GM23248 (cell line): Measurements from ENCODE around the gene ZC3H15. TPM values are rescaled to one million over a fixed set of nuclear protein-coding genes. Genes with fewer than 3 reads are reported as not detected.
"Not testable (repeated sequence)": the region's sequence is repeated elsewhere in the genome, so short reads cannot be mapped to it uniquely, and the experiment has no call there.

ENCODE experiments used
- DNase-seq: peaks from one replicate; pipeline ENCODE4 v3.0.0-alpha.2; 2015
- H2AFZ ChIP-seq: fragments of 200-600 bp; sonication (generic); 2 replicates; pipeline ENCODE4 v1.6.1; 2016; ENCODE audit warnings: antibody characterized with exemption
- H3F3A ChIP-seq: fragments of 200-600 bp; sonication (generic); 2 replicates; pipeline ENCODE4 v1.6.1; 2016; ENCODE audit warnings: mild to moderate bottlenecking, antibody characterized with exemption, mixed run types; ENCODE audit not compliant: insufficient read depth
- H3K27ac ChIP-seq: fragments of 200-600 bp; sonication (generic); 2 replicates; pipeline ENCODE4 v1.5.1; 2016; ENCODE audit warnings: mild to moderate bottlenecking
- H3K27me3 ChIP-seq: fragments of 200-600 bp; sonication (generic); replicated peaks from 2 replicates; pipeline ENCODE4 v1.6.1; 2016; ENCODE audit warnings: mild to moderate bottlenecking; ENCODE audit not compliant: insufficient read depth
- H3K36me3 ChIP-seq: fragments of 200-600 bp; sonication (generic); 2 replicates; pipeline ENCODE4 v1.6.1; 2016; ENCODE audit warnings: low read depth, mild to moderate bottlenecking
- H3K4me1 ChIP-seq: fragments of 200-600 bp; sonication (generic); 2 replicates; pipeline ENCODE4 v1.6.1; 2016; ENCODE audit warnings: mild to moderate bottlenecking; ENCODE audit not compliant: insufficient read depth
- H3K4me2 ChIP-seq: fragments of 200-600 bp; sonication (generic); one replicate; pipeline ENCODE4 v1.6.1; 2016; ENCODE audit warnings: mild to moderate bottlenecking; ENCODE audit not compliant: unreplicated experiment
- H3K4me3 ChIP-seq: fragments of 200-600 bp; sonication (generic); 2 replicates; pipeline ENCODE4 v1.5.1; 2016; ENCODE audit warnings: mild to moderate bottlenecking
- H3K79me2 ChIP-seq: fragments of 200-600 bp; sonication (generic); 2 replicates; pipeline ENCODE4 v1.6.1; 2016; ENCODE audit warnings: mild to moderate bottlenecking; ENCODE audit not compliant: insufficient read depth
- H3K9ac ChIP-seq: fragments of 200-600 bp; sonication (generic); 2 replicates; pipeline ENCODE4 v1.6.1; 2016; ENCODE audit warnings: mild to moderate bottlenecking
- H3K9me2 ChIP-seq: fragments of 200-600 bp; sonication (generic); 2 replicates; pipeline ENCODE4 v1.6.1; 2016; ENCODE audit warnings: mixed run types, mild to moderate bottlenecking, moderate library complexity; ENCODE audit not compliant: insufficient read depth
- H3K9me3 ChIP-seq: fragments of 200-600 bp; sonication (generic); one replicate; pipeline ENCODE4 v1.6.1; 2017; ENCODE audit warnings: low read depth
- H4K20me1 ChIP-seq: fragments of 200-600 bp; sonication (generic); 2 replicates; pipeline ENCODE4 v1.6.0; 2016; ENCODE audit not compliant: insufficient read depth
- EZH2 ChIP-seq: fragments of 200-600 bp; sonication (generic); IDR thresholded peaks from 2 replicates; pipeline ENCODE4 v1.6.1; 2018; ENCODE audit warnings: antibody characterized with exemption, mild to moderate bottlenecking; ENCODE audit not compliant: insufficient read depth, poor library complexity, severe bottlenecking
- EZH2phosphoT487 ChIP-seq: fragments of 200-600 bp; sonication (generic); IDR thresholded peaks from 2 replicates; pipeline ENCODE4 v1.6.1; 2018; ENCODE audit warnings: antibody characterized with exemption, moderate library complexity, mild to moderate bottlenecking, low read depth; ENCODE audit not compliant: insufficient read depth
- WGBS, 2 experiments: methylation state at CpG; one replicate each; pipeline ENCODE4 v1.1.6; 2015 to 2017; ENCODE audit warnings: low lambda C conversion rate in 2 of 2, low coverage in 1 of 2; ENCODE audit errors: missing lambda C conversion rate in 2 of 2; 5-methylcytosine and 5-hydroxymethylcytosine counted together
- in situ Hi-C: fragments of 300-500 bp; cut with MboI; formaldehyde crosslinking; loops from 2 replicates; pipeline ENCODE4 v1.15.0; 2020
- polyA plus RNA-seq: library from polyadenylated mRNA; unstranded; fragments of >200 nt; fragmentation: Nextera tagmentation; extraction: Ambion mirVana; gene quantifications from 2 replicates; pipeline ENCODE4 v1.2.1, GENCODE V29; 2016
- total RNA-seq: library from RNA; depleted of rRNA; stranded (reverse); fragments of >200 nt; shearing (Covaris generic); gene quantifications from 2 replicates; pipeline ENCODE4 v1.2.3, GENCODE V29; 2014

Gene ZC3H15
- total and polyA plus RNA-seq, 2 experiments from 2014 or later: 43.8 to 88.7 TPM

GRCh38 chr2:186516396-186516795, 30.3 kb downstream of the ZC3H15 start:
- no peaks in the 10 kb centered on the region for H3K9me3 ChIP-seq
- peaks cover 29% of the 10 kb centered on the region for H3K4me1 ChIP-seq
- H3K27me3 ChIP-seq: no peaks in the 10 kb centered on the region
- H3K4me3 ChIP-seq: no peak overlapping the region
- H3K9me2 ChIP-seq: no peaks in the 10 kb centered on the region
- no peak overlapping the region for H3K4me2 ChIP-seq
- H3K9ac ChIP-seq: no peak overlapping the region
- TF ChIP-seq EZH2phosphoT487: no peak
- TF ChIP-seq EZH2: no peak
- H3F3A ChIP-seq: peaks cover 13% of the 10 kb centered on the region
- no peaks in the 10 kb centered on the region; the same call in 1 of the 2 replicates for H4K20me1 ChIP-seq
- no peak for DNase-seq
- H3K27ac ChIP-seq: no peak overlapping the region
- peaks cover 35% of the 10 kb centered on the region for H3K36me3 ChIP-seq
- WGBS, 2 experiments: 100% methylated on average over 1 of the region's 1 CpG
- peaks cover 24% of the 10 kb centered on the region for H3K79me2 ChIP-seq
- no peak overlapping the region for H2AFZ ChIP-seq
- in situ Hi-C loops: loop anchor here (25.0 kb wide), 1 partner anchor 321 kb away; the partner anchor contains the start of gene ZSWIM2

- DNase-seq: no peak
- Histone ChIP-seq H2AFZ (no peak overlapping the region), H3K4me3 (no peak overlapping the region), H3K9me3 (no peaks in the 10 kb centered on the region), H3K4me1 (peaks cover 29% of the 10 kb centered on the region), H3K9me2 (no peaks in the 10 kb centered on the region), H3K9ac (no peak overlapping the region), H3K27ac (no peak overlapping the region), H3K4me2 (no peak overlapping the region), H3K36me3 (peaks cover 29% of the 10 kb centered on the region), H4K20me1 (no peaks in the 10 kb centered on the region; the same call in 1 of the 2 replicates), H3K79me2 (peaks cover 19% of the 10 kb centered on the region), H3K27me3 (no peaks in the 10 kb centered on the region), H3F3A (peaks cover 13% of the 10 kb centered on the region)
- in situ Hi-C loops: loop anchor here (25.0 kb wide), 1 partner anchor 320 kb away; the partner anchor contains the start of gene ZSWIM2
- TF ChIP-seq EZH2phosphoT487 (no peak), EZH2 (no peak)
Observed at GRCh38 chr2:186517090-186517489, 31.0 kb downstream of the ZC3H15 start.

GRCh38 chr2:186518291-186518690, 32.2 kb downstream of the ZC3H15 start:
- Histone ChIP-seq H3K36me3 (peaks cover 18% of the 10 kb centered on the region; the same call in 1 of the 2 replicates), H3K4me1 (peaks cover 30% of the 10 kb centered on the region), H4K20me1 (no peaks in the 10 kb centered on the region; the same call in 1 of the 2 replicates), H2AFZ (no peak overlapping the region), H3F3A (peaks cover 15% of the 10 kb centered on the region), H3K27me3 (no peaks in the 10 kb centered on the region), H3K79me2 (peaks cover 9% of the 10 kb centered on the region; the same call in 1 of the 2 replicates), H3K9me2 (no peaks in the 10 kb centered on the region), H3K4me2 (peak overlapping the region; percentile 30), H3K9ac (no peak overlapping the region; the same call in 1 of the 2 replicates), H3K4me3 (no peak overlapping the region), H3K27ac (peak overlapping the region; percentile 51), H3K9me3 (no peaks in the 10 kb centered on the region)
- DNase-seq: no peak
- TF ChIP-seq EZH2phosphoT487 (no peak), EZH2 (no peak)
- in situ Hi-C loops: loop anchor here (25.0 kb wide), 1 partner anchor 319 kb away; the partner anchor contains the start of gene ZSWIM2
- WGBS, 2 experiments: 92 to 96% methylated on average over 4 of the region's 4 CpGs

GRCh38 chr2:186518945-186519344, 32.9 kb downstream of the ZC3H15 start:
- Histone ChIP-seq H3K79me2 (peaks cover 5% of the 10 kb centered on the region; the same call in 1 of the 2 replicates), H3K27me3 (no peaks in the 10 kb centered on the region), H4K20me1 (no peaks in the 10 kb centered on the region; the same call in 1 of the 2 replicates), H3K27ac (peak overlapping the region; percentile 51), H3K9ac (peak overlapping the region; percentile 25; the same call in 1 of the 2 replicates), H3K9me3 (no peaks in the 10 kb centered on the region), H3K4me3 (no peak overlapping the region), H3K4me2 (peak overlapping the region; percentile 30), H2AFZ (no peak overlapping the region), H3K36me3 (peaks cover 14% of the 10 kb centered on the region; the same call in 1 of the 2 replicates), H3K9me2 (no peaks in the 10 kb centered on the region), H3K4me1 (peaks cover 37% of the 10 kb centered on the region), H3F3A (peaks cover 21% of the 10 kb centered on the region)
- peak; percentile 83 for DNase-seq
- WGBS, 2 experiments: 43 to 45% methylated on average over 3 of the region's 3 CpGs
- TF ChIP-seq EZH2phosphoT487: no peak
- no peak for TF ChIP-seq EZH2
- in situ Hi-C loops: loop anchor here (25.0 kb wide), 1 partner anchor 318 kb away; the partner anchor contains the start of gene ZSWIM2

GRCh38 chr2:186521570-186522153, 35.6 kb downstream of the ZC3H15 start:
- WGBS, 2 experiments: 90 to 96% methylated on average over 9 of the region's 9 CpGs
- in situ Hi-C loops: loop anchor here (25.0 kb wide), 1 partner anchor 316 kb away; the partner anchor contains the start of gene ZSWIM2
- not testable (repeated sequence) for H3K79me2 ChIP-seq

More at GRCh38 chr2:186521570-186522153, 35.6 kb downstream of the ZC3H15 start:
- not testable (repeated sequence) for H3K9me3 ChIP-seq, H3K4me2 ChIP-seq, H3K9me2 ChIP-seq, H3K27ac ChIP-seq, H3K4me3 ChIP-seq, H3K27me3 ChIP-seq, H4K20me1 ChIP-seq, DNase-seq, H3K9ac ChIP-seq, H2AFZ ChIP-seq
- H3F3A ChIP-seq: peaks cover 22% of the 10 kb centered on the region
- H3K4me1 ChIP-seq: peaks cover 29% of the 10 kb centered on the region
- H3K36me3 ChIP-seq: peaks cover 14% of the 10 kb centered on the region; the same call in 1 of the 2 replicates
